HEK293T (cell line): ENCODE results near the gene LRRC7.

Experiments used
- ARNT ChIP-seq: fragments of 450-650 bp; IDR thresholded peaks from 2 replicates; pipeline ENCODE4 v1.6.1; 2017; ENCODE audit warnings: mild to moderate bottlenecking
- BHLHE40 ChIP-seq: fragments of 450-650 bp; IDR thresholded peaks from 2 replicates; pipeline ENCODE4 v1.6.1; 2016; ENCODE audit warnings: mild to moderate bottlenecking, moderate library complexity, borderline replicate concordance
- CTBP1 ChIP-seq: fragments of 450-650 bp; IDR thresholded peaks from 2 replicates; pipeline ENCODE4 v1.6.1; 2016; ENCODE audit warnings: borderline replicate concordance
- FOXA1 ChIP-seq: fragments of 450-650 bp; IDR thresholded peaks from 2 replicates; pipeline ENCODE4 v1.6.1; 2016; ENCODE audit warnings: mild to moderate bottlenecking
- FOXK2 ChIP-seq: fragments of 450-650 bp; IDR thresholded peaks from 2 replicates; pipeline ENCODE4 v1.6.1; 2016; ENCODE audit warnings: mild to moderate bottlenecking
- HDGF ChIP-seq: fragments of 450-650 bp; IDR thresholded peaks from 2 replicates; pipeline ENCODE4 v1.6.1; 2017; ENCODE audit warnings: antibody characterized with exemption, borderline replicate concordance
- PKNOX1 ChIP-seq: fragments of 450-650 bp; IDR thresholded peaks from 2 replicates; pipeline ENCODE4 v1.6.1; 2016
- SP1 ChIP-seq: fragments of 450-650 bp; IDR thresholded peaks from 2 replicates; pipeline ENCODE4 v1.6.1; 2017
- TARDBP ChIP-seq: fragments of 450-650 bp; IDR thresholded peaks from 2 replicates; pipeline ENCODE4 v1.6.1; 2016

- TF ChIP-seq BHLHE40 (no peak), SP1 (no peak), HDGF (no peak), TARDBP (no peak), FOXK2 (no peak), CTBP1 (no peak), PKNOX1 (no peak), ARNT (no peak), FOXA1 (no peak)
These were observed 409.2 kb downstream of the LRRC7 start for GRCh38 chr1:69976896-69977295.
